HG03521 (cell line): Measurements from ENCODE around the gene EPHA6.

Source experiments
- ATAC-seq: cut with Tn5 transposase; IDR thresholded peaks from one replicate; pipeline ENCODE4 v1.9.1; 2021; ENCODE audit warnings: mild to moderate bottlenecking, moderate library complexity; ENCODE audit not compliant: unreplicated experiment

Gene EPHA6

GRCh38 chr3:97687734-97688133 lies 873.3 kb downstream of the EPHA6 start:
- no peak for ATAC-seq

DNA sequence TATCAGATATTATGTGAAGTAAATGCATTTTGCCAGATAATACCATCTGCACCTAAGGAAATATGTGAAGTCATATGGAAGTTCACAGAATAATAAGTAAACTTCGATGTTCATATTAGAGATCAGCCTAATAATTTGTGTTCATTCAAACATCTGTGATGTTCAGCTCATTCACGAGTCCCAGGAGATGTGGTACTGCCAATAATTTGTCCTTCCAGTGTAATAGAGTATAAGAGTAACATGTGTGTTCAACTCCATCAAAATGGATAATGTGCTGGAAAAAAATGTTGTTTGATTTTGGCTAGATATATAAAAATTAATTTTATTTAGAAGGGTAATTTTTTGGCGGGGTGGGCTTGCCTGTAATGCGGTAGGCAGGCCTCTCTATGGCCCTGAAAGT lies 874.7 kb downstream of the EPHA6 start:
- ATAC-seq, result no peak

DNA sequence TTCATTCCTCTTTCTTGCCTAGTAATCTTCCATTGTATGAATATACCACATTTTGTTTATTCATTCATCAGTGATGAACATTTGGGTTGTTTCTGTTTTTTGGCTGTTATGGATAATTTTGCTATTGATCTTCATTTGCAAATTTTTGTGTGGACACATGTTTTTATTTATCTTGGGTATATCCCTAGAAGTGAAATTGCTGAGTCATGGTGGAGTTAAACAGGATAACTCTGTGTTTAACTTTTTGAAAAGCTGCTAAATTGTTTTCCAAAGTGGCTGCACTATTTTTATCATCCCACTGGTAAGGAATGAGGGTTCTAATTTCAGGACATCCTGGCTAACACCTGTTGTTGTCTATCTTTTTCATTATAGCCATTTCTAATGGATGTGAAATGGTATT lies 875.6 kb downstream of the EPHA6 start:
- no peak for ATAC-seq

DNA sequence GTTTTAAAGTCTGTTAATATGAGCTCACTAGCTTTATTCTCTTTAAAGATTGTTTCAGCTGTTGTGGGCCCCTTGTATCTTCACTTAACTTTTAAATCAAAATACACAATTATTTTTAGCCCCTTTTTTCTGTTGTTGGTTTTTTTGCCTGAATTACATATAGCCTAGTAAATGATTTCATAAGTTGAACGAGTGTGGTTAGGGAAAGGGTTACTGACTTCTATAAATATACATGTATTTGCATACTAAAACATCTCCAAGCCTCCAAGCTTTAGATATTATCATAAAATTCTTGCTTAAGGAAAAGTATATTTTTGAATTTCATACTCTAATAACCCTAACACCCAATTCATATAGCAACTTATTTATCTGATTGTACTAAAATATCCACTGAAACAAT lies 877.0 kb downstream of the EPHA6 start:
- ATAC-seq, result no peak

- no peak for ATAC-seq
Observed at GRCh38 chr3:97692389-97692788, 878.0 kb downstream of the EPHA6 start.

GRCh38 chr3:97692831-97693230 lies 878.4 kb downstream of the EPHA6 start:
- ATAC-seq, result no peak

DNA sequence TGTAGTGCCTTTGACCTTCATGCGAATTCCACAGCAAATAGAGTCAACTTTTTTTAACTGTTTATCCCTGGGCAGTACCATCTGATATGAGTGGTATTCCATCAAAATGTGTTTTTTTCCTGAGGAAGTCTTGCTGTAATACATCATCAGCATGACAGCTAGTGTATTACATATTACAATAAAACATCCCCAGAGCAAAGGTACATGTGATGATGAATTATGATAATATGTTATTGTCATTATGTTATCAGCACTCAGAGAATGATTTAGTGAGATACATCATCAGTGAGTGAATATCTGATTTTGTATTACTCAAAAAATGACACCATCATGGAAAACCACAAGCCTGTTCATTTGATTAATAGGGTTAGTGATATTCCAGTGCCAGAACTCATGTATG lies 880.5 kb downstream of the EPHA6 start:
- ATAC-seq, result no peak

DNA sequence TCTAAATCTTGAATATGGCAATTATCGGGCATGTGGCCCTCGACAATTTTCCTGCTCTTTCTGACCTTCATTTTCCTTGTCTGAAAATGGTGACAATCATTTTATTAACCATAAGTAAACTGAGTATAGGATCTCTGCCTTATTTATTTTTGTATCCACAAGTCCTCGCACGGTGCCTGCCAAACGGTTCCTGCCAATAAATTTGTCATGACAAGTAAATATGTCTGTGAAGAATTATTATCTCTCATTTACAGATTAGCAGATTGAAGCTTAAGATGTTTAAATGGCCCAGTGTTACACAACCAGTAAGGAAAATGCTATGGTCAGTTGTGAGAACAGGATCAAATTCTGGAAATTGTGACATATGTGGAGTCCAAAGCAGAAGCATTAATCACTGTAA lies 884.3 kb downstream of the EPHA6 start:
- ATAC-seq, result no peak

DNA sequence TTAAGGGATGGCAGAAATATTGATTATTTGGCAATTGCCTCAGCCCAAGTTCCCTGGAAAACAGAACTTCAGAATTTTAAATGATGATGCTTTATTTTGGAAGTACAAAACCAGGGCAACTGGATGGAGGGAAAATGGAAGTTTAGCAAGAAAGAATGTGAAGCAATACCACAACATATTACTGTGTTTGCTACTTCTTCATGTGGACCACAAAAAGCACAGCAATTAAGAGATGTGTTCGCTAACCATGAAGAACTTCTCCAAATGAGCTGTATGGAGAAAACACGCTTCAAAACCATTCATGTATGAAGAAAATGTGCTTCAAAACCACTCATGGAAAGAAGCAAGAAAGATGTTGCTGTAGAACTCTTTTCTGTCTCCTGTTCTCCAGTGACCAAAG lies 885.5 kb downstream of the EPHA6 start:
- ATAC-seq, result no peak

GRCh38 chr3:97705764-97706163 lies 891.4 kb downstream of the EPHA6 start:
- ATAC-seq, result no peak

- no peak for ATAC-seq
Observed at GRCh38 chr3:97706226-97706625, 891.8 kb downstream of the EPHA6 start.

- no peak for ATAC-seq
Observed at GRCh38 chr3:97711654-97712053, 897.3 kb downstream of the EPHA6 start.

DNA sequence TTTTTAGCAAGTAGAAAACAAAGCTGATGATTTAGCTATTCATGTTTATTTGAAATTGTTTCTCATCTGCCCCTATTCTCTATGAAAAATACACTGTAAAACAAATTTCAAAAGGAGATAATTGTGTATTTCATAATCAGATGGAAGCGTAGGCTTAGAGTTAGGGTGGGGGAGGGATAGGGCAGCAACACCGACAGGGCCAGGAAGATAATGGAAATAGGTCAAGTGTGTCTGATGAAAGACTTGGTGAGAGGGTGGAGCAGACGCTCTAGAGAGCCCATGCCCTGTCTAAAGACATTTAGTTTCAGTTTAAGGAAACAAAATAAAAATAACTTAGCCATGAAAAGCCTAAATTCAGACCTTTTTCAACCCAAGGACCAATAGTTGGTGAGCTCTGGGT lies 898.5 kb downstream of the EPHA6 start:
- ATAC-seq, result no peak

GRCh38 chr3:97713634-97714033 lies 899.2 kb downstream of the EPHA6 start:
- ATAC-seq, result no peak

GRCh38 chr3:97719156-97719821 lies 904.9 kb downstream of the EPHA6 start:
- ATAC-seq, result peak; percentile 94

GRCh38 chr3:97720417-97720816 lies 906.0 kb downstream of the EPHA6 start:
- ATAC-seq, result no peak

DNA sequence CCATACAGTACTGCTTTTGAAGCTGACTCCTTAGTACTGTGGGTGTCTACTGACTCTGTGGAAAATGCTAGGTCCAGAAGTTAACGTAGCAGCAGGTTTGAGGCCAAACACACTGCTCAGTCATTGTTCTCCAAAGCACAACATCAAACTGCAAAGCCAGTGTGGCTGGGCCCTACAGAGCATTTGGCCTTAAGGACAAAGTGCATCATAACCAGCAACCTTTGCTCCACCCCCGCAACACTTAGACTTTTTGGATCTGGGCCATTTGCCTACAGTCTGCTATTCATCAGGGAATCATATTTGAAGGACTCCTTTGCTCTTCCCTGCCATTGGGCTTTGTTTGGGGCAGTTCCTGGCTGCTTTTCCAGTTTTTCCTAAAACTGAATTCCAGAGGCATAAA lies 907.1 kb downstream of the EPHA6 start:
- ATAC-seq, result no peak

DNA sequence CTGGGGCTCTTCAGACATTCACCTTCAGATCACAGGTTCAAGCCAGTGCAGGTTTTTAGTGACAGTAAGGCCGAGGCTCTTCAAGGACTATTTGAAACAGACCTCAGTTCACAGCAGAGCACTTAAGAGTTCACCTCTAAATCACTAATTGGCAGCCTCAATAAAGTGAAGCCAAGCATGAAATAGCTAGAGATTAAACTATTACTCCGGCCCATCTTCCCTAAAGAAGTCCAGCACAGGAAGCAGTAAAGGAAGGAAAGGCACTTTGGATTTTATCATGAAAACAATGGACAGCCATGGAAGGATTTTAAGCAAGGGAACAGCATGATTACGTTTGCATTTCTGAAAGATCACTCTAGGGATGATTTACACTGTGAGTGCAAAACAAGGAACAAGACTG lies 922.5 kb downstream of the EPHA6 start:
- ATAC-seq, result no peak

DNA sequence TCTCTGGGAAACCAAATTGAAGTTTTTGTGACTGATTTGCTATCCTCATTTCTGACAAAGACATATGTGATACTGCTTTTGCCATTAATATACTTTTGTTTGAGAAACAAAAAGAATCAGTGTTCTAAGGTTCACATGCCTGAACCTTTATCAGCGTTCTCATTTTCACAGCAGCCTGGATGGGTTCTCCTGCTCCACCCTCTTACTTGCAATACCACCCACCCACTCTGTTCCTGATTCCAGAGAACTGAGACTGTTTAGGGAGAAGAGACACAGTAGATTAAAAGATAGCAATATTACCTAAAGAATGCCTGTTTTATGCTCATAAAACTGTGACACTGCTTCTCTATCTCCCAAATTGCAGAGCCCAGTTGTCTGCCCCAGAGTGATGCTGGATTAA lies 924.4 kb downstream of the EPHA6 start:
- ATAC-seq, result no peak

DNA sequence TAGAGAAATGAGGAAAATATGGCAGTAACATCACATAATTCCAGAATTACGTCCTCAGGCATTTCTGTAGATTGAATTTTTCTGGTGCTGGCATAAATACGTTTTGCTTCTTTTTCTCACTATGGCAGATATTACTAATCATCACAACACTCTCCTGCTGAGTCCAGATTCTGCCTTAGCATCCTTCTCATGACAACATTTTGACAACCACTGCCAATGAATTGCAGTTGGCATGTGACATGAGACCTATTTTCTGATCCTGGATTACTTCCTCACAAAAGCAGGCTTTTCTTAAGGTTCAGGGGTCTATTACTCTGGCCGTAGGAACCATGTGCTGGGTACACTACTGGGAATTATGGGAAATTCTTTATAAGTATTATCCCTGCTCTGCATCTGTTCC lies 927.6 kb downstream of the EPHA6 start:
- no peak for ATAC-seq

GRCh38 chr3:97744289-97744688 lies 929.9 kb downstream of the EPHA6 start:
- no peak for ATAC-seq

DNA sequence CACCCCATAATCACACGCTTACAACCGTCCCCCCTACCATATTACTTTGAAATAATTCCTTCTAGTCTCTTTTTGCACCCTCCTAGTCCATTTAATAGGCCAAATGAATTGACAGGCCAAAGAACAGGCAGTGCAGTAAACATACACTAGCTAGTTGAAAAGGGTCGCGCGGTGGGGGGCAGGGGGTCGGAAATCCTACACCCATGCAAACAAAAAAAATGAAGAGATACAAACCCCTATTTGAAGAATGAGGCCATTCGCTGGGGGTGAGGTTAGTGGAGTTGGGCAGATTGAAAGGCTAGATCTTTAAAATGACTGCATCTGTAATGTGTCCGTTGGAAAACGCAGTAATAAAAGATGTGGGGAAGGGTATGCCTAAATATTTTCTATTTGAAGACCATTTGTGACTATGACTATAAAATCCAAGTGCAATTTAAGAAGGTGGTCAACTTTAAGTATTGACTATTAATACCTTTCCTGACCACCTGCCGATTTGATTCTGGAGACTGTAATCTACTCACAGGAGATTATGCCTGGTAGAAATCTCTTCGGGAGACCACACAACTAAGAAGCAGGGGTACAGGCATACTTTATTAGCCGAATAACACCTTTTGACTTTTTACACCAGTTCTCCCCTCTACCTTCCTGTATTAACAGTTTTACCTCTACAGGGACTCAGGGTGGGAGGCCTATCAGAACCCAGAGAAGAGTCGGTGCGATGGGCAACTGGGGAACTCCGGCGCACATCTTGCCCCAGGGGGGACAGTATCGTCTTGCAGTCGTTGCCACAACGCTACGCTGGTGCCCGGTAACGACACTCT lies 949.4 kb downstream of the EPHA6 start:
- ATAC-seq, result peak; percentile 40
